ENCODE results near the gene CHRNA10.

CHRNA10 gene

GRCh38 chr11:3671334-3672254 lies at the start of gene CHRNA10:
CHRNA10 (minus strand) TSS chr11:3671384; CDS start chr11:3671312, 72 bp downstream.
- DNase-seq (ENCODE audit: low read depth): no peak

GRCh38 chr11:3712274-3712673 lies 41.1 kb upstream of the CHRNA10 start:
- no peak for DNase-seq (ENCODE audit: low read depth)

- no peak for DNase-seq (ENCODE audit: low read depth)
These were observed 39.5 kb upstream of the CHRNA10 start for GRCh38 chr11:3710485-3711259.

GRCh38 chr11:3709977-3710376 lies 38.8 kb upstream of the CHRNA10 start:
- DNase-seq (ENCODE audit: low read depth): no peak

GRCh38 chr11:3707176-3707575 lies 36.0 kb upstream of the CHRNA10 start:
- no peak for DNase-seq (ENCODE audit: low read depth)

- no peak for DNase-seq (ENCODE audit: low read depth)
These were observed 32.2 kb upstream of the CHRNA10 start for GRCh38 chr11:3703383-3703782.

- DNase-seq (ENCODE audit: low read depth): no peak
These were observed 29.7 kb upstream of the CHRNA10 start for GRCh38 chr11:3700910-3701309.

GRCh38 chr11:3700410-3700809 lies 29.2 kb upstream of the CHRNA10 start:
- no peak for DNase-seq (ENCODE audit: low read depth)

- no peak for DNase-seq (ENCODE audit: low read depth)
These were observed 15.6 kb upstream of the CHRNA10 start for GRCh38 chr11:3686751-3687150.

GRCh38 chr11:3685923-3686322 lies 14.7 kb upstream of the CHRNA10 start:
- DNase-seq (ENCODE audit: low read depth): no peak

GRCh38 chr11:3684819-3685172 lies 13.6 kb upstream of the CHRNA10 start:
- no peak for DNase-seq (ENCODE audit: low read depth)

GRCh38 chr11:3684129-3684818 lies 13.1 kb upstream of the CHRNA10 start:
- no peak for DNase-seq (ENCODE audit: low read depth)

GRCh38 chr11:3683039-3683438 lies 11.9 kb upstream of the CHRNA10 start:
- no peak for DNase-seq (ENCODE audit: low read depth)

GRCh38 chr11:3679077-3679476 lies 7.9 kb upstream of the CHRNA10 start:
- no peak for DNase-seq (ENCODE audit: low read depth)

GRCh38 chr11:3675971-3676370 lies 4.8 kb upstream of the CHRNA10 start:
- no peak for DNase-seq (ENCODE audit: low read depth)

GRCh38 chr11:3674189-3674588 lies 3.0 kb upstream of the CHRNA10 start:
- no peak for DNase-seq (ENCODE audit: low read depth)

- DNase-seq (ENCODE audit: low read depth): no peak
These were observed 1.4 kb downstream of the CHRNA10 start for GRCh38 chr11:3669742-3670183.

GRCh38 chr11:3669128-3669527 lies 2.1 kb downstream of the CHRNA10 start:
- DNase-seq (ENCODE audit: low read depth): no peak

- DNase-seq (ENCODE audit: low read depth): no peak
These were observed 3.8 kb downstream of the CHRNA10 start for GRCh38 chr11:3667149-3668035.

GRCh38 chr11:3666023-3666530 lies 5.1 kb downstream of the CHRNA10 start:
- DNase-seq (ENCODE audit: low read depth): no peak

GRCh38 chr11:3665336-3666022 lies 5.7 kb downstream of the CHRNA10 start:
- DNase-seq (ENCODE audit: low read depth): no peak

Data from activated T-cell treated with anti-CD3 and anti-CD28 coated beads for 1 hour (primary cell).